Endodermal cell (in vitro differentiated cells): ENCODE data around the gene AMACR. TPM values are rescaled to one million over a fixed set of nuclear protein-coding genes. Genes with fewer than 3 reads are reported as not detected.
"Not testable (repeated sequence)": the region's sequence is repeated elsewhere in the genome, so short reads cannot be mapped to it uniquely, and the experiment has no call there.

Source experiments
- DNase-seq: peaks from one replicate; pipeline ENCODE4 v3.0.0-alpha.2; 2017
- H3K27ac ChIP-seq: 2 replicates; pipeline ENCODE4 v1.5.1; 2013; ENCODE audit warnings: mild to moderate bottlenecking, low read depth, low read length, moderate library complexity
- H3K27me3 ChIP-seq: 2 replicates; pipeline ENCODE4 v1.6.1; 2013; ENCODE audit warnings: mild to moderate bottlenecking, low read length, moderate library complexity; ENCODE audit not compliant: insufficient read depth, control insufficient read depth, poor library complexity, severe bottlenecking
- H3K36me3 ChIP-seq: 2 replicates; pipeline ENCODE4 v1.7.0; 2013; ENCODE audit warnings: mild to moderate bottlenecking, low read length, moderate library complexity; ENCODE audit not compliant: control insufficient read depth, insufficient read depth
- H3K4me1 ChIP-seq: one replicate; pipeline ENCODE4 v1.7.0; 2013; ENCODE audit warnings: low read length; ENCODE audit not compliant: control insufficient read depth, insufficient read depth
- H3K4me3 ChIP-seq: 2 replicates; pipeline ENCODE4 v1.5.1; 2013; ENCODE audit warnings: mild to moderate bottlenecking, low read length, moderate library complexity
- H3K9ac ChIP-seq: 2 replicates; pipeline ENCODE4 v1.6.1; 2013; ENCODE audit warnings: mild to moderate bottlenecking, low read length, moderate library complexity; ENCODE audit not compliant: poor library complexity, severe bottlenecking; ENCODE audit errors: extremely low read depth
- H3K9me3 ChIP-seq: 2 replicates; pipeline ENCODE4 v1.6.1; 2013; ENCODE audit warnings: mild to moderate bottlenecking, low read length, moderate library complexity; ENCODE audit not compliant: control insufficient read depth
- H3K27ac Mint-ChIP-seq: 2 replicates; pipeline ENCODE4 v1.8.0; 2020; ENCODE audit warnings: mixed read lengths
- H3K27me3 Mint-ChIP-seq: 2 replicates; pipeline ENCODE4 v1.8.0; 2021; ENCODE audit warnings: mild to moderate bottlenecking, mixed read lengths; ENCODE audit not compliant: insufficient read depth
- H3K36me3 Mint-ChIP-seq: 2 replicates; pipeline ENCODE4 v1.8.0; 2020; ENCODE audit warnings: low read depth, mixed read lengths
- H3K4me1 Mint-ChIP-seq: 2 replicates; pipeline ENCODE4 v1.8.0; 2020; ENCODE audit warnings: mixed read lengths
- H3K4me3 Mint-ChIP-seq: 2 replicates; pipeline ENCODE4 v1.8.0; 2020; ENCODE audit warnings: mild to moderate bottlenecking, moderate library complexity, mixed read lengths
- H3K9me3 Mint-ChIP-seq: 2 replicates; pipeline ENCODE4 v1.8.0; 2020; ENCODE audit warnings: mild to moderate bottlenecking, mixed read lengths
- CTCF ChIP-seq: fragments of 200-600 bp; sonication (generic); conservative IDR thresholded peaks from 2 replicates; pipeline ENCODE4 v1.5.0; 2021; ENCODE audit warnings: antibody characterized with exemption, mild to moderate bottlenecking
- WGBS, 2 experiments: methylation state at CpG; one replicate each; pipeline versions ENCODE4 v1.1.5 to v1.1.7; 2013; ENCODE audit warnings: missing lambda C conversion rate in 2 of 2, mixed read lengths in 1 of 2; ENCODE audit not compliant: insufficient coverage in 1 of 2, insufficient read length in 1 of 2; 5-methylcytosine and 5-hydroxymethylcytosine counted together
- total RNA-seq, 2 donors: library from RNA; stranded (reverse); fragmentation: NEBNext Ultra II Directional in 1 of 2; extraction: Animal tissue kit (Norgen Biotek cat#: 25700) in 1 of 2; gene quantifications; 2 replicates in 1 of 2; 3 replicates in 1 of 2; pipeline ENCODE4 v1.2.1, GENCODE V29; 2021

The AMACR gene
- total RNA-seq, 2 donors from 2014 or later, result 12.4 to 16.8 TPM

- Histone ChIP-seq H3K36me3 (no peaks in the 10 kb centered on the region), H3K4me3 (no peak overlapping the region), H3K9me3 (peaks cover 8% of the 10 kb centered on the region), H3K27ac (no peak overlapping the region), H3K9ac (no peak overlapping the region), H3K27me3 (no peaks in the 10 kb centered on the region), H3K4me1 (no peaks in the 10 kb centered on the region)
- Mint-ChIP-seq H3K4me3 (no peak overlapping the region), H3K27ac (peak overlapping the region; percentile 23), H3K9me3 (peaks cover 10% of the 10 kb centered on the region), H3K36me3 (no peaks in the 10 kb centered on the region), H3K4me1 (no peaks in the 10 kb centered on the region), H3K27me3 (no peaks in the 10 kb centered on the region)
- WGBS, 2 experiments, result 70% methylated on average over 2 of the region's 2 CpGs; no CpG with 5 or more reads in 1 of the 2 experiments
- TF ChIP-seq CTCF, result no peak
- DNase-seq, result no peak
These were observed 50.2 kb downstream of the AMACR start for GRCh38 chr5:33957577-33958150.

- H3K36me3 Mint-ChIP-seq, H3K9ac ChIP-seq, H3K9me3 ChIP-seq, DNase-seq, H3K27ac Mint-ChIP-seq, H3K27ac ChIP-seq, H3K27me3 Mint-ChIP-seq, H3K36me3 ChIP-seq, H3K4me1 ChIP-seq, H3K4me3 Mint-ChIP-seq, H3K4me3 ChIP-seq, H3K27me3 ChIP-seq, H3K4me1 Mint-ChIP-seq: not testable (repeated sequence)
- H3K9me3 Mint-ChIP-seq, result peaks cover 10% of the 10 kb centered on the region
- WGBS, 2 experiments, result 93 to 100% methylated on average over 2 to 4 of the region's 5 CpGs
These were observed 55.7 kb downstream of the AMACR start for GRCh38 chr5:33952175-33952574.

DNA sequence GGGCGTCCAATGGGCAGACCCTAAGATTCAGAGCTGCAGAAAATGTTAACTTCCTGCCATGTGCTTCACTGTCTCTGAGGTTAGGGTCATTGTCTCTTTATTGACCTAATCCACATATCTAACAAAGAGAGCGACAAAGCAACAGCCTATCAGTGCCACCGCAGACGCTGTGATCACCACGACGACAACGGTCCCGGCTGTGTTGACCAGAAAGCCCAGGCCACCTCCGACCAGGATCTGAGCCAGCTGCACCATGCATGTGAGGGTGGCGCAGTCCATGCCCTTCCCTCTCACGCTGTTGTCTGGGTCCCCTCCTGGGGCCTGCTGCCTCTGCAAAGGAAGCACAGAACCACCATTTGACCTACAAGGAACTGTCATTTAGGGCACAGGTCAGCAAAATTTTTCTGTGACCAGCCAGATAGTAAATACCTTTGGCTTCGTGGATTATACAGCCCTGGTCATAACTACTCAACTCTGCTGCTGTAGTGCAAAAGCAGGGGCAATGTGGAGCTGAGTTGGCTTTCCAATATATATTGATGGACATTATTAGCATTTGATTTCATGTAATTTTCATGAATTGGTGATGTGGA is 63.2 kb downstream of the AMACR start:
- peak; percentile 68 for DNase-seq
- no peaks in the 10 kb centered on the region for H3K9me3 ChIP-seq
- no peak overlapping the region for H3K27ac ChIP-seq
- no peaks in the 10 kb centered on the region for H3K36me3 ChIP-seq
- Mint-ChIP-seq H3K4me1 (peaks cover 3% of the 10 kb centered on the region), H3K4me3 (no peak overlapping the region), H3K9me3 (peaks cover 1% of the 10 kb centered on the region), H3K27ac (no peak overlapping the region), H3K27me3 (peaks cover 8% of the 10 kb centered on the region), H3K36me3 (no peaks in the 10 kb centered on the region)
- no peak overlapping the region for H3K9ac ChIP-seq
- no peak for TF ChIP-seq CTCF
- peaks cover 5% of the 10 kb centered on the region for H3K4me1 ChIP-seq
- H3K27me3 ChIP-seq, result no peaks in the 10 kb centered on the region
- no peak overlapping the region for H3K4me3 ChIP-seq
- WGBS, 2 experiments, result 85 to 90% methylated on average over 8 to 12 of the region's 12 CpGs
